ENCODE measurements around the gene RGS4. TPM values are rescaled to one million over a fixed set of nuclear protein-coding genes. Genes with fewer than 3 reads are reported as not detected.

Gene RGS4
- total and polyA plus RNA-seq, 8 donors, result 0.46 to 15.0 (median 2.7) TPM

DNA sequence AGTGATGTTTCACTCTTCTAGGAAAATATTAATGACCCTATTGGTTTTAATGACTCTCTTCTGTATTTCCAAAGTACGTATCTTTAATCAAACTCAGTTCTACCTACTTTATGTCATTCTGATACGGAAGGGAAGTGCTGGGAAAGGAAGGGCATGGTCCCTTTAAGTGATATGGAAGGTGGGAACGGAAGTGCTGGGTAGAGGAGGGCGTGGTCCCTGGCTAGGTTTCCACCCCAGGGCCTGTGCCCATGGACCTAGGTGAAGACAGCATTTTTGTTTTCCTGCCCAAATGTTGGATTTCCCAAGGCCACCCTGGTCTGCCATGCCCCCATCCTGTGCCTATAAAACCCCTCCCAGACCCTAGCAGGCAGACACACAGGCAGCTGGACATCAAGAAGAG is 24.0 kb downstream of the RGS4 start:
- intact Hi-C loops (cut with DNase I), result no loop called here
- ATAC-seq (no peak), DNase-seq (no peak), FAIRE-seq (no peak)
- Histone ChIP-seq H3K27me3 (peaks cover 0 to 4% (median 0%) of the 10 kb centered on the region in 4 donors), H3K9me3 (no peaks in the 10 kb centered on the region), H3K4me1 (no peaks in the 10 kb centered on the region), H3K36me3 (no peaks in the 10 kb centered on the region), H3K27ac (no peak overlapping the region), H3K4me3 (no peak overlapping the region)
- 51 to 53% methylated on average over 4 of the region's 4 CpGs for WGBS, 2 donors
- TF ChIP-seq, protein P1, sequence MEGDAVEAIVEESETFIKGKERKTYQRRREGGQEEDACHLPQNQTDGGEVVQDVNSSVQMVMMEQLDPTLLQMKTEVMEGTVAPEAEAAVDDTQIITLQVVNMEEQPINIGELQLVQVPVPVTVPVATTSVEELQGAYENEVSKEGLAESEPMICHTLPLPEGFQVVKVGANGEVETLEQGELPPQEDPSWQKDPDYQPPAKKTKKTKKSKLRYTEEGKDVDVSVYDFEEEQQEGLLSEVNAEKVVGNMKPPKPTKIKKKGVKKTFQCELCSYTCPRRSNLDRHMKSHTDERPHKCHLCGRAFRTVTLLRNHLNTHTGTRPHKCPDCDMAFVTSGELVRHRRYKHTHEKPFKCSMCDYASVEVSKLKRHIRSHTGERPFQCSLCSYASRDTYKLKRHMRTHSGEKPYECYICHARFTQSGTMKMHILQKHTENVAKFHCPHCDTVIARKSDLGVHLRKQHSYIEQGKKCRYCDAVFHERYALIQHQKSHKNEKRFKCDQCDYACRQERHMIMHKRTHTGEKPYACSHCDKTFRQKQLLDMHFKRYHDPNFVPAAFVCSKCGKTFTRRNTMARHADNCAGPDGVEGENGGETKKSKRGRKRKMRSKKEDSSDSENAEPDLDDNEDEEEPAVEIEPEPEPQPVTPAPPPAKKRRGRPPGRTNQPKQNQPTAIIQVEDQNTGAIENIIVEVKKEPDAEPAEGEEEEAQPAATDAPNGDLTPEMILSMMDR (IDR thresholded peaks at IDR 0.05), result no peak

DNA sequence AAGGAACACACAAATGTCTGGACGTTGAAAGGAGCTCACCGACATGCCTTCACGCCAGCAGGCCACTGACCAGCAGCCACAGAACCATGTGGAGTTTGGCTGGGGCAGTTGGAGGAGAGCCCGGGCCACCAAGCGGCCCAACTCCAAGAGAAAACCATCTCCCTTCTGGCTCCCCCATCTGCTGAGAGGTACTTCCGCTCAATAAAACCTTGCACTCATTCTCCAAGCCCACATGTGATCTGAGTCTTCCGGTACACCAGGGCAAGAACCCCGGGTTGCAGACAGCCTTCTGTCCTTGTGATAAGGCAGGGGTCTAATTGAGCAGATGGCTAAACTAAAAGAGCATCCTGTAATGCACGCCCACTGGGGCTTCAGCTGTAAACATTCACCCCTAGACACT is 24.4 kb downstream of the RGS4 start:
- DNase-seq (peak in 1 of 6 donors; percentile 20), ATAC-seq (no peak), FAIRE-seq (no peak)
- 76 to 81% methylated on average over 9 of the region's 9 CpGs for WGBS, 2 donors
- H3K27me3 ChIP-seq, result peaks cover 0 to 4% (median 0%) of the 10 kb centered on the region in 4 donors
- TF ChIP-seq, protein P1 (IDR thresholded peaks at IDR 0.05), result no peak
- H3K4me3 ChIP-seq, result no peak overlapping the region
- H3K27ac ChIP-seq, result no peak overlapping the region
- H3K4me1 ChIP-seq, result no peaks in the 10 kb centered on the region
- H3K9me3 ChIP-seq, result no peaks in the 10 kb centered on the region
- H3K36me3 ChIP-seq, result no peaks in the 10 kb centered on the region
- intact Hi-C loops (cut with DNase I), result no loop called here

DNA sequence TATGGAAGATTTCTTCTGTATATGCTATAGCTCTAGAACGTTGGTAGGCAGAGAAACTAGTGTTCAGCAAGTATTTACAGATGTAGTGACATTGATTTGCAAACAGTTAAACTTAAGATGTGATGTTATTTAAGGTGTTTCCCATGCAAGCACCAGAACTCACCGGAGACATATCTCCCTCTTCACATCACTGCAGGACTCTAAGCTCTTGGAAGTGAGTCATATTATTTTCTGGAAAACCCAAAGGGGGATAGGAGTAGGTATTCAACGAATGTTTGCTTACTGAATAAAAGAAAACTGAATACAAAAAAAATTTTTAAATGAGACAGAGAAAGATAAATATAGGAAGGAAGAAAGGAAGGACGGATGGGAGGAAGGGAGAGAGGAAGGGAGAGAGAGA is 25.0 kb downstream of the RGS4 start:
- FAIRE-seq, result no peak
- Histone ChIP-seq H3K36me3 (no peaks in the 10 kb centered on the region), H3K27ac (no peak overlapping the region), H3K27me3 (peaks cover 0 to 4% (median 0%) of the 10 kb centered on the region in 4 donors), H3K9me3 (no peaks in the 10 kb centered on the region), H3K4me3 (no peak overlapping the region), H3K4me1 (no peaks in the 10 kb centered on the region)
- 43 to 46% methylated on average over 4 of the region's 4 CpGs for WGBS, 2 donors
- intact Hi-C loops (cut with DNase I), result no loop called here
- DNase-seq, result no peak
- ATAC-seq, result peak in 1 of 4 donors; percentile 48
- TF ChIP-seq, protein P1 (IDR thresholded peaks at IDR 0.05), result no peak

DNA sequence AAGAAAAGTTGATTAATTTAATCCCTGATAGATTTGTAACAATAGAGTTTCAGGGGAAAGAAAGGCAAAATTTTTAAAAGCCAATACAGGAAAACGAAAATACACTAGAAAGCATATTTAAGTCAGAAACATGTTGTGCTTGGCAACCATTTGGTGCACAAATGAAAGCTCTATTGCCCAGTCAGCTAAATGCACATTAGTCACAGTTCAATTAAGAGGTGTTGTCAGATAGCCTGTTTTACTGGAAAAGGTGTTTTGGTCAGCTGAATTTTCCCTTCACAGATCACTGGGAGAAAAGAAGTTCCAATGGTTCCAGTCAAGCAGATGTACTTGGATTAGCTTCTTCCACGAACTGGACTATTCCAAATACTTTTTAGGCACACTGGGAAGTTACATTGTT is 25.4 kb downstream of the RGS4 start:
- H3K36me3 ChIP-seq, result no peaks in the 10 kb centered on the region
- H3K4me1 ChIP-seq, result no peaks in the 10 kb centered on the region
- no peaks in the 10 kb centered on the region for H3K9me3 ChIP-seq
- no peak for DNase-seq
- H3K27me3 ChIP-seq, result peaks cover 0 to 4% (median 0%) of the 10 kb centered on the region in 4 donors
- no peak overlapping the region for H3K4me3 ChIP-seq
- peak in 2 of 4 donors; percentile 62 to 86 for ATAC-seq
- intact Hi-C loops (cut with DNase I), result no loop called here
- TF ChIP-seq, protein P1 (IDR thresholded peaks at IDR 0.05), result no peak
- H3K27ac ChIP-seq, result no peak overlapping the region
- WGBS, 2 donors, result 29 to 34% methylated on average over 2 of the region's 2 CpGs
- FAIRE-seq, result no peak

DNA sequence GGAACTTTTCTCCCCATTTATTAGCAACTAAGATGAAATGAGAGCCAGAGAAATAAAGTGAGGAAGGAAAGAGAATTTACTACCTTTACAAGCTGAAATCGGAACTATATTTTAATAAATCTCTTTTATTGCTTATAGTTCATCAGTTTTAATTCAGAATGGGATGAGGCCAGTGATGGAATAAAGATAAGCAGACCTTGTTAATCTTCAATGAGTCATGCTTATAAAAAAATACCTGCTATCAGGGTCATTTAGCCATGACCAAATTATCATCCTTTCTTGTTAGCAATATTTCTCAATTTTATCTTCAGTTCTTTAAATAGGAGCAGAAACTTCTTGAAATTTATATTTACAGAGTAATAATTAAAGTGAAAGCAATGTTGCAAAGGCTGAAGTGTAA is 26.1 kb downstream of the RGS4 start:
- Histone ChIP-seq H3K27ac (no peak overlapping the region), H3K27me3 (no peaks in the 10 kb centered on the region), H3K9me3 (no peaks in the 10 kb centered on the region), H3K4me3 (no peak overlapping the region), H3K36me3 (no peaks in the 10 kb centered on the region), H3K4me1 (no peaks in the 10 kb centered on the region)
- ATAC-seq, result peak in 1 of 4 donors; percentile 65
- intact Hi-C loops (cut with DNase I), result no loop called here
- TF ChIP-seq, protein P1 (IDR thresholded peaks at IDR 0.05), result no peak
- 56 to 70% methylated on average over 1 of the region's 1 CpG for WGBS, 2 donors
- FAIRE-seq, result no peak
- DNase-seq, result no peak

Data from pancreas (tissue), 10 donors.